Liver (tissue), 3 donors: ENCODE results near the gene EXOC2.

Experiments
- ATF3 ChIP-seq: IDR thresholded peaks from 2 replicates; pipeline ENCODE4 v1.6.1; 2016; ENCODE audit warnings: antibody characterized with exemption
- CTCF ChIP-seq: fragments of 150-350 bp; IDR thresholded peaks from 2 replicates; pipeline ENCODE4 v1.5.1; 2017; ENCODE audit warnings: improper control_type of control experiment, low read depth, low read length; ENCODE audit not compliant: missing input control
- EGR1 ChIP-seq, 2 donors: IDR thresholded peaks; 2 replicates each; pipeline ENCODE4 v1.6.1; 2016 to 2018; ENCODE audit warnings: antibody characterized with exemption in 2 of 2, low read depth in 2 of 2
- FOXA1 ChIP-seq: IDR thresholded peaks from 2 replicates; pipeline ENCODE4 v1.6.1; 2016; ENCODE audit warnings: antibody characterized with exemption
- GABPA ChIP-seq, 2 donors: IDR thresholded peaks in 1 of 2; conservative IDR thresholded peaks in 1 of 2; 2 replicates each; pipeline ENCODE4 v1.6.1; 2016; ENCODE audit warnings: antibody characterized with exemption in 2 of 2, mild to moderate bottlenecking in 1 of 2, moderate library complexity in 1 of 2
- JUND ChIP-seq, 2 donors: IDR thresholded peaks; 2 replicates each; pipeline ENCODE4 v1.6.1; 2016; ENCODE audit warnings: antibody characterized with exemption in 2 of 2
- MAX ChIP-seq: IDR thresholded peaks from 2 replicates; pipeline ENCODE4 v1.6.1; 2016; ENCODE audit warnings: antibody characterized with exemption
- RAD21 ChIP-seq, 2 donors: IDR thresholded peaks; 2 replicates each; pipeline ENCODE4 v1.6.1; 2016; ENCODE audit warnings: antibody characterized with exemption in 2 of 2, mild to moderate bottlenecking in 2 of 2
- REST ChIP-seq: IDR thresholded peaks from 2 replicates; pipeline ENCODE4 v1.6.1; 2016; ENCODE audit warnings: antibody characterized with exemption, mild to moderate bottlenecking
- RXRA ChIP-seq, 2 donors: IDR thresholded peaks; 2 replicates each; pipeline ENCODE4 v1.6.1; 2017 to 2018; ENCODE audit warnings: antibody characterized with exemption in 2 of 2, mild to moderate bottlenecking in 1 of 2
- SP1 ChIP-seq: IDR thresholded peaks from 2 replicates; pipeline ENCODE4 v1.6.1; 2018; ENCODE audit warnings: antibody characterized with exemption, mild to moderate bottlenecking
- TAF1 ChIP-seq: conservative IDR thresholded peaks from 2 replicates; pipeline ENCODE4 v1.6.1; 2016; ENCODE audit warnings: antibody characterized with exemption, mild to moderate bottlenecking
- YY1 ChIP-seq: IDR thresholded peaks from 2 replicates; pipeline ENCODE4 v1.6.1; 2016; ENCODE audit warnings: antibody characterized with exemption, mild to moderate bottlenecking
- ZBTB33 ChIP-seq: IDR thresholded peaks from 2 replicates; pipeline ENCODE4 v1.6.1; 2016; ENCODE audit warnings: antibody characterized with exemption
- donor health status: healthy.
- donor health status: healthy.

GRCh38 chr6:524803-525202 lies 168.1 kb downstream of the EXOC2 start:
- TF ChIP-seq EGR1 (IDR thresholded peaks at IDR 0.05; ENCODE audit: low read depth in 2 of 2) (no peak), JUND (IDR thresholded peaks at IDR 0.05) (no peak), CTCF (no peak), RAD21 (IDR thresholded peaks at IDR 0.05) (peak in 1 of 2 donors; percentile 15), ATF3 (no peak), TAF1 (no peak), REST (no peak), ZBTB33 (no peak), MAX (no peak), GABPA (IDR thresholded peaks at IDR 0.05 in 1 of 2, conservative IDR thresholded peaks at IDR 0.05 in 1 of 2) (no peak), SP1 (no peak), FOXA1 (no peak), RXRA (IDR thresholded peaks at IDR 0.05) (no peak), YY1 (no peak)
